Subcutaneous adipose tissue (tissue), 4 donors: ENCODE data around the gene KATNIP. TPM values are rescaled to one million over a fixed set of nuclear protein-coding genes. Genes with fewer than 3 reads are reported as not detected.

Experiments used
- CTCF ChIP-seq: fragments of 450-650 bp; IDR thresholded peaks from one replicate; pipeline ENCODE4 v1.5.1; 2016; ENCODE audit warnings: low read depth, mild to moderate bottlenecking, control low read depth, antibody characterized with exemption, moderate library complexity
- total RNA-seq, 4 donors: library from RNA; depleted of rRNA; stranded (reverse); fragments of >200 nt; gene quantifications; one replicate each; pipeline ENCODE4 v1.1.0, GENCODE V29; 2016

Gene KATNIP
- total RNA-seq, 4 donors from 2014 or later: 13.0 to 22.9 (median 15.8) TPM

- TF ChIP-seq CTCF: no peak
Observed at GRCh38 chr16:27597361-27597760, 47.4 kb downstream of the KATNIP start.

- TF ChIP-seq CTCF: no peak
Observed at GRCh38 chr16:27598220-27598619, 48.3 kb downstream of the KATNIP start.

GRCh38 chr16:27598931-27599565 is 49.1 kb downstream of the KATNIP start:
- no peak for TF ChIP-seq CTCF

GRCh38 chr16:27599606-27600005 is 49.7 kb downstream of the KATNIP start:
- TF ChIP-seq CTCF: no peak

Other genes starting within 250 kb of the KATNIP start
- 10 to 100 TPM; 14.7 to 37.3 (median 30.4) TPM for gene IL4R, start 236.2 kb upstream of the KATNIP start, total RNA-seq
- gene IL21R, start 148.0 kb upstream of the KATNIP start, total RNA-seq: under 1 TPM in 1 of 4 donors, not detected in 3; 0.51 TPM
- gene GTF3C1, start 231 bp upstream of the KATNIP start, total RNA-seq: 10 to 100 TPM; 29.4 to 52.7 (median 44.4) TPM